ENCODE data around the gene OSBPL8.
A peak's percentile ranks its signal among the peaks of the same experiment; 100 is the strongest.
"Not testable (repeated sequence)": the region's sequence is repeated elsewhere in the genome, so short reads cannot be mapped to it uniquely, and the experiment has no call there.

Gene OSBPL8

DNA sequence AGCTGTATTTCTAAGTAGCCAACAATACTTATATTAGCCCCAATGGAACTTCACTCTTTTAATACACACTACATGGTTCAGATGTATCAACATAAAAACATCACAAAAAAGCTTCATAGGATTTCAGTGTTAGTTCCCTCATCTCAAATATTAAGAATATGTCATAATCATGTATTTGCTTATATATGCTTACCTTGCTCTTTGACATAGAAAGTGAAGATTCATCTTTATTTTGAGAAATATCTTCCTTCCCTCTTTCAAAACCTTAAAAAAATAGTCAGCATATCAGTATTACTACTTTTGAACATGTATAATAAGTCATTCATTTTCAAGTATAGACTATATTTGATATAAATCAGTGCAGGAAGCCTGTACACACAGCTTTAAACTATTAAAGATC lies 149.2 kb downstream of the OSBPL8 start:
- DNase-seq: no peak

DNA sequence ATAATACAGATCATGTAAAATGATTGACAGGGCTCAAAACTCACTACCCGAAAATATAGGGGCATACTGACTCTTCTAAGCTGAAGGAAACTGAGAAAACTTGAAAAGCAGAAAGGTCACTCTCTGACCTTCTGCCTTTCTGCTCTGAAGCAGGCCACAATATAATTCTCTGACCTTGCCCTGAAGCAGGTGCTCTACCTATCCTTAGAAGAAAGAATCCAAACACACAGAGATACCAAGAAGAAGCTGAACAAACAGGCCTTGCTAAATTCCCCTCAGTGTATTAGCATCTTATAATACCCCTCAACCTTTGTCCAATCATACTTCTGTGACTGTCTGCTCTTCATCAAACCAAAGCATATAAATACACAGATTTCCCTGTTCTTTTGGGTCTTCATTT lies 150.5 kb downstream of the OSBPL8 start:
- DNase-seq: no peak

DNA sequence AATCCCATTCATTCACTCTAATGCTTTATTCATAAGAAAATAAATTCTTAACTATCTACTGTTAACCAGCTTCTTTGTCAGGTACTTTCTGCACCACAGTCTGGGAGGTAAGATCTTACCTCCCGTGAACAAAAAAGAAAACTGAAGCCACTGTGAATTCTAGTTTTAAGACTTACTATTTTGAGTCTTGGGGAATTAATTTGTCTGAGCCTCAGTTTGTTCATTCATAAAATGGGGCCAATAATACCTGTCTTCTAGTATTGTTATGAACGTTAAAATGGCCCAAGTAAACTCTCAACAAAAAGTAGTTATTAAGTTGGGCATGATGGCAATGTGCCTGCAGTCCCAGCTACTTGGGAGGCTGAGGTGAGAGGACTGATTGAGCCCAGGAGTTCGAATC lies 151.9 kb downstream of the OSBPL8 start:
- DNase-seq: no peak

DNA sequence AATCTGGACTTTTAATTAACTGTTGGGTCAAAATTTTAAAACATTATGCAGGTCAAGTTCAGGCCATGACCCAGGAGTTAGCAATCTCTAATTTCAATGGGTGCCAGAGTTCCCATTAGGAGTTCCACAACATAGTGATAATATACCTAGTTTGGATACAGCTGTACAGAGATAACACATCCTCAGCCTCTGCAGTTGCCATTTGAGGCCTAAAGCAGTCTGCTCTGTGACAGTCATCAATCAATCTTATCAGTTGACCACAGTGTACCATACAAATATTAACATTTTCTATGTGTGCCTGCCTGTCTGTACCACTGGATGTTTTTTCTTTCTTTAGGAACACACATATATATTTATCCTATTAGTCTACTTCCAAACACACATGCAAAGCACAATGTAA lies 157.3 kb downstream of the OSBPL8 start:
- DNase-seq: no peak

DNA sequence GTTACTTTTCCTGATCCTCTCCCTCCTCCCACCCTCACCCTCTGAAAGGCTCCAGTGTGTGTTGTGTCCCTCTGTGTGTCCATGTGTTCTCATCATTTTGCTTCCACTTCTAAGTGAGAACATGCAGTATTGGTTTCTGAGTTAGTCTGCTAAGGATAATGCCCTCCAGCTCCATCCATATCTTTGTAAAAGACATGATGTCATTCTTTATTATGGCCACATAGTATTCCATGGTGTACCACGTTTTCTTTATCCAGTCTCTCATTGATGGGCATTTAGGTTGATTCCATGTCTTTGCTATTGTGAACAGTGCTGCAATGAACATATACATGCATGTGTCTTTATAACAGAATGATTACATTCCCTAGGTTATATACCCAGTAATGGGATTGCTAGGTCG lies 159.4 kb downstream of the OSBPL8 start:
- DNase-seq: no peak

DNA sequence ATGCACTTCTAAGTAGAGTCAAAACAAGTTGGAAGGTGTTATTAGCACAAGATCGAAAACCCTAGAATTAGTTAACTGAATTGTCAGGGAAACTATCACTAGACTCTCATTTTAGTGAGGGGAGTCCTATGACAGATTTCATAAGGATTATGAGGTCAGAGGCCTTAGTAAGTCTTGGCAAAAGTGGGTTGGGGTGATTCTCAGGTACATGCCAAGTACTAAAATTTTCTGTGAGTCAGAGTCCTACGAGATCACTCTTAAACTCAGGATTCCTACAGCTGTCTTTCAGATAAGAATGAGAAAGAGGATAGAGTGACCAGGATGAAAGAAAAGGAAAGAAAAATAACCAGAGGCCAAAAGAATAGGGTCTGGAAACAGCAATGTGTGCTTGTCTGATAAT lies 160.5 kb downstream of the OSBPL8 start:
- no peak for DNase-seq

DNA sequence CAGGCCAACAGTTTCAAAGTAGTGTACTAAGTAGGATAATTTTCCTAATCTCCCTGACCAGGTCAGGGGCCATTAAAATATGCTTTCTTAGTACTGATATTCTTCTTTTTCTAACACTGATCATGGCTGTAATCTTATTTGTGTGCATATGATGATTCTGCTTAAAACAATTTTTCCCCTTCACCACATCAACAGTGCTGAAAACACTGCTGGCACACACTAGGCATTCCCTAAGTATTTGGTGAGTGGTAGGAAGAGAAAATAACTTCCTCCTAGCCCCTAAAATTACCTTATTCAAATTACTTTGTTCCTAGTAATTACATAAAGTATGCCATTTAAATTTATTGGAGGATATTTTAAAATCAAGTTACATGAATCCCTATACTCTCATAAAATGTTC lies 161.5 kb downstream of the OSBPL8 start:
- no peak for DNase-seq

DNA sequence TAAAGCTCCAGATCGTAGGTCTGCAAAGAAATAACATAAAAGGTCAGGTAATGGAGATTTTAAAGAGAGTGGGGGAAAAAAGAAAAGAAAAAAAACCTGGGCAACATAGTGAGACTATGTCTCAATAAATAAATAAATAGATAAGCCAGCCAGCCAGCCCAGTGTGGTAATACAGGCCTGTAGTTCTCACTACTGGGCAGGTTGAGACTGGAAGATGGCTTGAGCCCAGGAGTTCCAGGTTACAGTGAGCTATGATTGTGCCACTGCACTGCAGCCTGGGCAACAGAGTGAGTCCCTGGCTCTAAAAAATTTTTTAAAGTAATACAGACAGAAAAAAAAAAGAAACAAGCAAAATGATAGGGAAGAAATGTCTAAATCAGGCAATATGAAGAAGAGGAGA lies 168.1 kb downstream of the OSBPL8 start:
- DNase-seq: no peak

DNA sequence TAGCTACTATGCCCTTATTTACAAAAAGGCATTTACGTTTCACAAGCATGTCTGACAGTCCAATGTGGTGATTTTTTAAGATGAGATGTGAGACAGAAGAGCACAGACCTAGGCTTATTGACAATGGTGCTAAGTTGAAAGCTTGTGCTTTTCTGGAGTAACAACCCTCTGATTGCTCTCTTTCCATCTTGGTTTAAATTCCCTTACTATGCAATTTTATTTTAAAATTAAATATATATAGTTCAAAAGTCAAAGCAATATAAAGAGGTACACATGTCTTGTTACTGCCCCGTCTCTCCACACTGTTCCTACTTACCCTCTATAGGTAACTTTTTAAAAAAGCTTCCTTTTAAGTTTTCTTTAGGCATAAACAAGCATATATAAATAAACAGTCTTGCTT lies 172.0 kb downstream of the OSBPL8 start:
- DNase-seq: no peak

DNA sequence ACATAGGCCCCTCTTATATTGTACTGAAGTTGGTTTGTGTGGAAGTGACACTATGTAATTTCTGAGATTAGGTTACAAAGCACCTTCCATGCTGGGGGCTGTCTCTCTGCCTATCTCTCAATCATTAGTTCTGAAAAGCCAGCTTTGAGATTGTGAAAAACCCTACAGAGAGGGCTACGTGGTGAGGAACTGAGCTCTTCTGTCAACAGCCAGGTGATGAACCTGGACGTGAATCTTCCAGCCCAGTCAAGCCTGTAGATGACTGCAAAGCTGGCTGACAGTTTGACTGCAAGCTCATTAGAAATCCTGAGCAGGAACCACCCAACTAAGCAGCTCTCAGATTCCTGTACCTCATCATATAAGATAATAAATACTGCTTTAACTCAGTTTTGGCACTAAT lies 175.0 kb downstream of the OSBPL8 start:
- DNase-seq: no peak

DNA sequence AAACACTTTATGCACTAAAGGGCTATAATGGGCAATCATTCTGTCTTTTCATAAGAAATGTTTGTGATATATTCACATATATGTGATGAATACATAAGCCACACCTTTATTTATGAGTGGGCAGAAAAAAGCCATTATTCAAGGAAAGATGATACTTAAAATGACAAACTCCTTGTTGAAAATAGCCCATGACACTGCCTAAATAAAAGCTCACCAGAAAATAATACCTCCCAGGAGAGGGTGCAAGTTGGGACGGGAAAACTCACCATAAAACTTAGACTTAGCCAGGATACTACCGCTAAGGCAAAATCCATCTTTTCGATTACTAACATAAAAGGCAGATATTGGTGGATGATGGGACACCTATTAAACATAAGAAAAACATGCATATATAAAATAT lies 175.6 kb downstream of the OSBPL8 start:
- DNase-seq: no peak

DNA sequence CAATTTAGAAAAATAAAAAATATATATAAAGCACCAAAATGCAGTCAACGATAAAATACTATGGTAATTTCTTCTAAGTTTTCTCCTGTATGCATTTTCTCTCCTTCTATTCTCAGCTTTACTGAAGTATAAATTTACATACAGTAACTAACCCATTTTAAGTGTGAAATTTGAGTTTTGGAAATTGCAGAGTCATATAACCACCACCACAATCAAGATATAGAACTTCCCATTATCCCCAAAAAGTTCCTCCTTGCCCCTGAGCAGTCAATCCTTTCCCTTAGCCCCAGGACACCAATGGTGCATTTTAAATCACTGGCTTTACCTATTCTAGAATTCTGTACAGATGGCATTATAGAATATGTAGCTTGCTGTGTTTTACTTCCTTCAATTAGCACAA lies 180.3 kb downstream of the OSBPL8 start:
- DNase-seq: no peak

DNA sequence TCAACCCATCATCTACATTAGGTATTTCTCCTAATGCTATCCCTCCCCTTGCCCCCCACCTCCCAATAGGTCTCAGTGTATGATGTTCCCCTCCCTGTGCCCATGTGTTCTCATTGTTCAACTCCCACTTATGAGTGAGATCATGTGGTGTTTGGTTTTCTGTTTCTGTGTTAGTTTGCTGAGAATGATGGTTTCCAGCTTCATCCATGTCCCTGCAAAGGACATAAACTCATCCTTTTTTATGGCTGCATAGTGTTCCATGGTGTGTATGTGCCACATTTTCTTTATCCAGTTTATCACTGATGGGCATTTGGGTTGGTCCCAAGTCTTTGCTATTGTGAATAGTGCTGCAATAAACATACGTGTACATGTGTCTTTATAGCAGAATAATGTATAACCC lies 182.7 kb downstream of the OSBPL8 start:
- DNase-seq: not testable (repeated sequence)

DNA sequence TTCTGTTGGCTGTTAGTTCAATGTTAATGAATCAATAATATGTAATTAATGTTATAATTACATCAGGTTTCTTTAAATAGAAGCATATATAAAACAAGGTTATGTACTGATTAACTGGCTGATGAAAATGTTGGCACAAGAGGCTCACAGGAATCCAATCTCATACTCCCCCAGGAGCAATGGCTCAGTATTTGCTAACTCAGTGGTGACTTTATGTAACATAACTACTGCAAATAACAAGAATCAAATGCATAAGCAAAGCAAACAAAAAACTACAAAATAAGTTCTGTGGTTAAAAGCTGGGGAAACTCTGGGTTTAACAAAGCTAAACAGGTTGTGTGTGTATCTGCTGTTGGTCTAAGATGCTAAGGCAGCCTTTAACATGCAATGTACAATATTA lies 183.6 kb downstream of the OSBPL8 start:
- DNase-seq: no peak

DNA sequence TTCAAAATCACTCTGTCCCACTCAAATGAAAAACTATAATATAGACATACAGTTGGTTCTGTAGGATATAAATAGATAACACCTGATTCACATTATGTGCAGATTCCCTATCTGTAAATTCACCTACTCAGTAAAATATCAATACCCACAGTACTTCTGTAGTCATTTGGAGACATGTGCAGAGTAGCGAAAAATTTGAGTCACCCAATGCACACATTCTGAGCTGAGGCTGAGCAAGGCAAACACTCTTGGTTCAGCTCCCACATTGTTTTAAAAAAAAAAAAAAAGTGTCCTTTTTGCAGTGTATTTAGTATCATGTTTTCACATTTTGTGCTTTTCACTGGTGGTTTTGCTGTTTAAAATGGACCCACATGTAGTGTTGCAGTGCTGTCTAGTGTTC lies 184.1 kb downstream of the OSBPL8 start:
- DNase-seq: no peak

DNA sequence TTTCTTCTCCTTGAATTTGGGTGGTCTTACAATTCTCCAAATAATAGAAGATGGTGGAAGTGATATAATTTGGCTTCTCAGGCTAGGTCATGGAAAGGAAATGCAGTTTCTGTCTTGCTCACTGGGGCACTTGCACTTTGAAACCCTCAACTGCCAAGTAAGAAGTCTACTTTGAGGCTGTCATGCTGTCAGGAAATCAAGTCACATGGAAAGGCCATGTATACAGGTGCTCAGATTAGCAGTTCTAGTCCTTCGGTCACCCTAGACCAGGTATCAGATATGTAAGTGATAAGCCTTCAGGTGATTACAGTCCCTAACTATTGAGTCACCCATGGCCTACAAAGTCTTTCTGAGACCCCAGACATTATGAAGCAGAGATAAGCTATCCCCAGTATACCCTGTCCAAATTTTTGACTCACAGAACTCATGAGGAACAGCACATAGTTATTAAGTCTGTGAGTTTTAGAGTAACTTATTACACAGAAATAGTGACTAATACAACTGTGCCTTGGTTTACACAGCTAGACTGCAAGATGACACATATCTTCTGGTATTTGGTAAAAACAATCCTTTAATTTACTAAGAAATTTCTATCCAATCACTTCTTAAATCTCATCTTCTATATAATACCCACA lies 185.1 kb downstream of the OSBPL8 start:
- DNase-seq: no peak

DNA sequence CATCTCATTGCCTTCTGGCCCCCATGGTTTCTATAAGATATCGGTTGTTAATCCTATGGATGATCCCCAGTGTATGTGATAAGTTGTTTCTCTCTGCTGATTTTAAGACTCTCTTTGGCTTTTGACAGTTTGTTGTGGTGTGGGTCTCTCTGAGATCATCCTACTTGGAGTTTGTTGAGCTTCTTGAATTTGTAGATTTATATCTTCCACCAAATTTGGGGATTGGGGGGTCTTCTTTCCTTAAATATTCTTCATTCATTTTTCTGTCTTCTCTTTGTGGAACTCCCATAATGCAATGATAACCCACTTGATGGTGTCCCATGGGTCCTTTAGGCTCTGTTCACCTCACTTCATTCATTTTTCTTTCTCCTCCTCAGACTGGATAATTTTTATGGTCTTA lies 191.3 kb downstream of the OSBPL8 start:
- no peak for DNase-seq

DNA sequence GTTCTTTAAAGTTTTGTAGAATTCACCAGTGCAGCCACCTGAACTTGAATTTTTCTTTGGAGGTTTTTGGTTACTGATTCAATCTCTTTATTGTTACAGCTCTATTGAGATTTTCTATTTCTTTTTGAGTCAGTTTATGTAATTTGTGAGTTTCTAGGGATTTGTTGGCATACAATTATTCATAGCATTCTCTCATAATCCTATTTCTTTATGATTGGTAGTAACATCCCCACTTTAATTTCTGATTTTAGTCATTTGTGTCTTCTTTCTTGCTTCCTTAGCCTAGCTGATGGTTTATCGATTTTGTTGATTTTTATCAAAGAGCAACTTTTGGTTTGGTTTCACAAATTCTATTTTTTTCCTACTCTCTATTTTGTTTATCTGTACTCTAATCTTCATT lies 193.4 kb downstream of the OSBPL8 start:
- DNase-seq: no peak

DNA sequence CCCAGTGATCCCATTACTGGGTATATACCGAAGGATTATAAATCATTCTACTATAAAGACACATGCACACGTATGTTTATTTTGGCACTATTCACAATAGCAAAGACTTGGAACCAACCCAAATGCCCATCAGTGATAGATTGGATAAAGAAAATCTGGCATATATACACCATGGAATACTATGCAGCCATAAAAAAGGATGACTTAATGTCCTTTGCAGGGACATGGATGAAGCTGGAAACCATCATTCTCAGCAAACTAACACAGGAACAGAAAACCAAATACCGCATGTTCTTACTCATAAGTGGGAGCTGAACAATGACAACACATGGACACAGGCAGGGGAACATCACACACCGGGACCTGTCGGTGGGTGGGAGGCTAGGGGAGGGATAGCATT lies 195.4 kb downstream of the OSBPL8 start:
- not testable (repeated sequence) for DNase-seq

DNA sequence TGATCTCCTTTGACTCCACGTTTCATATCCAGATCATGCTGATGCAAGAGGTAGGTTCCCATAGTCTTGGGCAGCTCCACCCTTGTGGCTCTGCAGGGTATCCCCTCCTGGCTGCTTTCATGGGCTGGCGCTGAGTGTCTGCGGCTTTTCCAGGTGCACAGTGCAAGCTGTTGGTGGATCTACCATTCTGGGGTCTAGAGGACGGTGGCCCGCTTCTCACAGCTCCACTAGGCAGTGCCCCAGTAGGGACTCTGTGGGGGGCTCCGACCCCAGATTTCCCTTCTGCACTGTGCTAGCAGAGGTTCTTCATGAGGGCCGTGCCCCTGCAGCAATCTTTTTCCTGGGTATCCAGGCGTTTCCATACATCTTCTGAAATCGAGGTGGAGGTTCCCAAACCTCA lies 199.3 kb downstream of the OSBPL8 start:
- DNase-seq: no peak

DNA sequence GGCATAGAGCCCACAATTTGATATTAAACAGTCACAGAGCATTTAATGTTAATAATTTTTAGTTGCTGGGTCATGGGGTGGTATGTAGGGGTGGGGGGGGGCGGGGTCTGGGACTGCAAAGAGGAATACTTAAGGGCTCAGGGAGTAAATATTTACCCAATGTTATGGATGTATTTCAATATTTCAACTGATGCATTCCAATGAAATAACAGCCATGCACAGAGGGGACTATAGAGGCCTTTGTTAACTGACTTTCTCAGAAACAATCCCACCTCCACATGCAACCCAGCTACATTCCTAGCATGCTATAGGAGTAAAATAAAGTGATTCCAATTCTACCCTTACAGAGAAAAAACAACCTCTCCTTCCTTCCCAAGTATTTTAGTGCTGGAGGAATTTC lies 203.5 kb downstream of the OSBPL8 start:
- no peak for DNase-seq

DNA sequence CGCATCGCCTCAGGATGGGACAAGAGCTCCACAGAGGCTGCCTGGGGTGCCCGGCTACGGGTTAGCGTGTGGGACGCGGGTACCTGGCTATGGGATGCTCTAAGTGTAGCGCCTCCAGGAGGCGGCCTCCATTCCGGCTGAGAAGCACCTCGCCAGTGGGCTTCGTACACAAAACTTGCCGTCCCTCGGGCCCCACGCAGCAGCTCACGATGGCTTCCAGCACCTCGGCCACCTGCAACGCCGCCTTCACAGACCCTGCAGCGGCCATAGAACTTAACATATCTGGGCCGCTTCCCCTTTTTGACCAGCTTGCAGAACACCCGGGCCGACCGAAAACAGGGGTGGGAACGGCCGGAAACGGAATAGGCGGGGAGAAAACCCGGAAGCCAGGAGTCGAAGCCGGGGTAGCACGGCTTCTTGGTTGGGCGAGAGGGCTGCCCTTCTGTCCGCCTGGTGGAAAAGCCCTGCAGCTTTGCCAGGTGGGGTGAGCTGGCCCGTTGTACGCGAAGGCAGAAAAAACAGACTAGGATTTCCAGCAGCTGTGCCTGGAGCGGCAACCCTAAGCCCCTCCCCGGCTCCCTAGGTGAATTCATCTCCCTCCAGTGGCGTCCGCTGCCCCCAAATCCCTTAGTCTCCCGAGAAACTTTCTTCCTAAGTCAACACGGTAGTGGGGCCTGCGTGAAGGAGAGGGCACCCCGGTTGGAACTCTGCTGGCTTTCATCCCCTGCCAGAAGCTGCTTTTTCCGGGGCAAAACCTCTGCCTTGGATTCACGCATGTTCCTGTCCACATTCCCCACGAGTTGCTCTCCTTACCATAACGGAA lies 211.3 kb downstream of the OSBPL8 start, which contains the start of gene BBS10:
Gene BBS10 (minus strand): TSS at position 337 of the 823 bp plus-strand sequence. CDS start 57 bp downstream, at position 280.
- peak; percentile 87 for DNase-seq

DNA sequence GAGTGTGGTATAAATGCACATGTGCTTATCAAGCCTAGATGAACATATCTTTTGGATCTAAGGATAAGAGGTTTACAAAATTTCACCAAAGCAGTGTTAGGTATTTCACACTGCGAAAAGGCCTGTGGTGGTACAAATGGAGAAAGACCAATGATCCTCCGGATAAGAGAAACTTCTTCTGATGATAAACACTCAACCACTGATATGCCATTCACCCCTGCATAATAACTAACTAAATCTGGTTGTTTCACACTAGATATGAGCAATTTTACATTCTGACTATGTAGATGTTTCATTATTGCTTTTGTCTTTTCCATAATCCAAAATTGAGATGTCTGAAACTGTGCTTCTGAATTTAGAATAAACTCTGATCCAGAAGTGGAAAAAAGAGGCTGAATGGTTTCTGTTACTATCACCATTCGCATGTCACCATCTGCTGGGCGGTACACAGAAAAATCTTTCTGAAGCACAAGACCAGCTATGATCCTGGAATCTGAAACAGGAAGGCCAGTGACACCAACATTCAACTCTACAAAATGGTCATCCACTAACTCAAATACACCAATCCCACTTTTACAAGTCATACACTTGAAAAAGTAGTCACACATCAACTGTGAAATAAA lies 212.7 kb downstream of the OSBPL8 start:
- no peak for DNase-seq

DNA sequence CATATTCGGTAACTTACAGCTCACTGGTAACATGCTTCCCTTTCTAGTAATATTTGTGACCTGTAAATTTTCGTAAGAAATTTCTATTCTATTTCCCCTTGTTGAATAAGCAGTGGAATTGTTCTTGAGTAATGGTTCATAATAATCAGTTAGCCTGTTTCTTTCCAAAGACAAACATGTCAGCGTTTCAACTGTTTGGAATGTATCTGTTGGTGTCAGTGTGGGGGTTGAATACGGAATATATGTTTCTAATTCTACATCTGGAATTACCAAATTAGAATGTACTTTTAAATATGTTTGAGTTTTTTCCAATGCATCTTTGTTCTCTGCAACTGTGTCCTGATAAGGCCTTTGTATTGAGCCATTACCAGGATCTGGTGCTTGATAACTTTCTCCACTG lies 213.3 kb downstream of the OSBPL8 start:
- no peak for DNase-seq

Measured in CD4-positive, alpha-beta T cell treated with Interferon gamma for 1 hour (primary cell).